ENCODE measurements around the gene ZNF385C.
A peak's percentile ranks its signal among the peaks of the same experiment; 100 is the strongest.
"Not testable (repeated sequence)": the region's sequence is repeated elsewhere in the genome, so short reads cannot be mapped to it uniquely, and the experiment has no call there.

ZNF385C gene

GRCh38 chr17:42027590-42027889 lies 70.7 kb downstream of the ZNF385C start:
- no peak for TF ChIP-seq CTCF (IDR thresholded peaks at IDR 0.05; ENCODE audit: low read depth, low read length)
- H3K4me3 ChIP-seq (replicated peaks in 1 of 2; ENCODE audit: low read depth in 2 of 2, low read length in 2 of 2), result no peak overlapping the region
- DNase-seq (ENCODE audit: low read depth in 2 of 2), result no peak

- H3K4me3 ChIP-seq (replicated peaks in 1 of 2; ENCODE audit: low read depth in 2 of 2, low read length in 2 of 2), result no peak overlapping the region
- TF ChIP-seq CTCF (IDR thresholded peaks at IDR 0.05; ENCODE audit: low read depth, low read length), result no peak
- no peak for DNase-seq (ENCODE audit: low read depth in 2 of 2)
These were observed 71.2 kb downstream of the ZNF385C start for GRCh38 chr17:42026857-42027589.

GRCh38 chr17:42025936-42026335 lies 72.3 kb downstream of the ZNF385C start:
- H3K4me3 ChIP-seq (replicated peaks in 1 of 2; ENCODE audit: low read depth in 2 of 2, low read length in 2 of 2), result no peak overlapping the region
- no peak for DNase-seq (ENCODE audit: low read depth in 2 of 2)
- TF ChIP-seq CTCF (IDR thresholded peaks at IDR 0.05; ENCODE audit: low read depth, low read length), result no peak

- H3K4me3 ChIP-seq (replicated peaks in 1 of 2; ENCODE audit: low read depth in 2 of 2, low read length in 2 of 2), result no peak overlapping the region
- no peak for DNase-seq (ENCODE audit: low read depth in 2 of 2)
These were observed 73.1 kb downstream of the ZNF385C start for GRCh38 chr17:42025191-42025579.

GRCh38 chr17:42023524-42024349 lies 74.5 kb downstream of the ZNF385C start:
- no peak for TF ChIP-seq CTCF (IDR thresholded peaks at IDR 0.05; ENCODE audit: low read depth, low read length)
- H3K4me3 ChIP-seq (replicated peaks in 1 of 2; ENCODE audit: low read depth in 2 of 2, low read length in 2 of 2), result no peak overlapping the region
- DNase-seq (ENCODE audit: low read depth in 2 of 2), result peak in 1 of 2 donors; percentile 18

More at GRCh38 chr17:42025191-42025579, 73.1 kb downstream of the ZNF385C start:
- no peak for TF ChIP-seq CTCF (IDR thresholded peaks at IDR 0.05; ENCODE audit: low read depth, low read length)

GRCh38 chr17:42020845-42021244 lies 77.4 kb downstream of the ZNF385C start:
- peak overlapping the region; percentile 90 to 92 for H3K4me3 ChIP-seq (replicated peaks in 1 of 2; ENCODE audit: low read depth in 2 of 2, low read length in 2 of 2)

More at GRCh38 chr17:42020845-42021244, 77.4 kb downstream of the ZNF385C start:
- not testable (repeated sequence) for DNase-seq (ENCODE audit: low read depth in 2 of 2)

Data from cardiac fibroblast (primary cell).